ENCODE results near the gene CEBPB.

Gene CEBPB

GRCh38 chr20:50220894-50221365 lies 30.3 kb downstream of the CEBPB start:
- Mint-ChIP-seq H3K4me3 (no peak overlapping the region), H3K4me1 (peaks cover 53% of the 10 kb centered on the region), H3K27me3 (ENCODE audit: low read depth, poor library complexity) (peaks cover 6% of the 10 kb centered on the region), H3K36me3 (ENCODE audit: low read depth) (no peaks in the 10 kb centered on the region), H3K27ac (no peak overlapping the region), H3K9me3 (no peaks in the 10 kb centered on the region)
- TF ChIP-seq, protein P1, sequence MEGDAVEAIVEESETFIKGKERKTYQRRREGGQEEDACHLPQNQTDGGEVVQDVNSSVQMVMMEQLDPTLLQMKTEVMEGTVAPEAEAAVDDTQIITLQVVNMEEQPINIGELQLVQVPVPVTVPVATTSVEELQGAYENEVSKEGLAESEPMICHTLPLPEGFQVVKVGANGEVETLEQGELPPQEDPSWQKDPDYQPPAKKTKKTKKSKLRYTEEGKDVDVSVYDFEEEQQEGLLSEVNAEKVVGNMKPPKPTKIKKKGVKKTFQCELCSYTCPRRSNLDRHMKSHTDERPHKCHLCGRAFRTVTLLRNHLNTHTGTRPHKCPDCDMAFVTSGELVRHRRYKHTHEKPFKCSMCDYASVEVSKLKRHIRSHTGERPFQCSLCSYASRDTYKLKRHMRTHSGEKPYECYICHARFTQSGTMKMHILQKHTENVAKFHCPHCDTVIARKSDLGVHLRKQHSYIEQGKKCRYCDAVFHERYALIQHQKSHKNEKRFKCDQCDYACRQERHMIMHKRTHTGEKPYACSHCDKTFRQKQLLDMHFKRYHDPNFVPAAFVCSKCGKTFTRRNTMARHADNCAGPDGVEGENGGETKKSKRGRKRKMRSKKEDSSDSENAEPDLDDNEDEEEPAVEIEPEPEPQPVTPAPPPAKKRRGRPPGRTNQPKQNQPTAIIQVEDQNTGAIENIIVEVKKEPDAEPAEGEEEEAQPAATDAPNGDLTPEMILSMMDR (IDR thresholded peaks at IDR 0.05) = no peak
- DNase-seq = no peak

GRCh38 chr20:50221501-50222308 lies 31.1 kb downstream of the CEBPB start:
- H3K4me3 Mint-ChIP-seq = no peak overlapping the region
- peak overlapping the region; percentile 12 for H3K27ac Mint-ChIP-seq
- H3K36me3 Mint-ChIP-seq (ENCODE audit: low read depth) = no peaks in the 10 kb centered on the region
- H3K4me1 Mint-ChIP-seq = peaks cover 47% of the 10 kb centered on the region
- H3K27me3 Mint-ChIP-seq (ENCODE audit: low read depth, poor library complexity) = peaks cover 6% of the 10 kb centered on the region
- DNase-seq = peak; percentile 25
- TF ChIP-seq, protein P1 (IDR thresholded peaks at IDR 0.05) = no peak
- no peaks in the 10 kb centered on the region for H3K9me3 Mint-ChIP-seq

DNA sequence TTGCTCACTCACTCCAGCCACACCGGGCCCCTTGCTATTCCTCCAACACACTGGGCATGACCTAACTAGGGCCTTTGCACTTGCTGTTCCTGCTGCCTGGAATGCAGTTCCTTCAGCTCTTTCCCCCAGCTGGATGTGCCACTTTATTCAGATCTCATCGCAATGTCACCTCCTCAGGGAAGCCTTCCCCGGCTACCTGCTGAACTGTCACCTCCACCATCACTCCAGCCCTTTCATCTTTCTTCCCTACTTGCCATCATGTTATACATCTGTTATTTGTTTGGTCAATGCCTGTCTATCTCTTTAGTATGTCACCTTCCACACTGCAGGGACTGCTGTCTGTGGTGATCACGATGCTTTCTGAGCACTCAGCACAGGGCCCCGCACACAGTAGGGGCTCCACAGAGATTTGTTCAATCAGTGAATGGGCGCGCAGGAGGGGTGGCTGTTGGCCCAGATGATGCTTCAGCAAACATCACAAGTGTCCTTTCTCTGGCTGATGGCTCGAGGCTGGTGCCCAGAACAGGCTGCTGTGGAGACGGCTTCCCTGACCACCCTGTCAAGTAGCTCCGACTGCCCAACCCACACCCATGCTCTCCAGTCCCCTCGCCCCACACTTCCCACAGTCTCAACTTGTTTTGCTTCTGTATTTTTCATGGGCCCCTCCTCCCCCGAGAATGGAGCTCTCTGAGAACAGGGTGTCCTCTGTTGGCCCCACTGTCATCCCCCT lies 31.8 kb downstream of the CEBPB start:
- Mint-ChIP-seq H3K36me3 (ENCODE audit: low read depth) (no peaks in the 10 kb centered on the region), H3K27me3 (ENCODE audit: low read depth, poor library complexity) (peaks cover 6% of the 10 kb centered on the region), H3K4me3 (peak overlapping the region; percentile 2), H3K4me1 (peaks cover 40% of the 10 kb centered on the region), H3K27ac (no peak overlapping the region), H3K9me3 (no peaks in the 10 kb centered on the region)
- TF ChIP-seq, protein P1 (IDR thresholded peaks at IDR 0.05) = no peak
- DNase-seq = no peak

- no peaks in the 10 kb centered on the region for H3K9me3 Mint-ChIP-seq
- TF ChIP-seq, protein P1 (IDR thresholded peaks at IDR 0.05) = no peak
- peaks cover 6% of the 10 kb centered on the region for H3K27me3 Mint-ChIP-seq (ENCODE audit: low read depth, poor library complexity)
- peaks cover 32% of the 10 kb centered on the region for H3K4me1 Mint-ChIP-seq
- DNase-seq = no peak
- no peaks in the 10 kb centered on the region for H3K36me3 Mint-ChIP-seq (ENCODE audit: low read depth)
- H3K27ac Mint-ChIP-seq = no peak overlapping the region
- no peak overlapping the region for H3K4me3 Mint-ChIP-seq
Measured at GRCh38 chr20:50223039-50224005, 32.7 kb downstream of the CEBPB start.

- Mint-ChIP-seq H3K4me1 (peaks cover 25% of the 10 kb centered on the region), H3K27ac (no peak overlapping the region), H3K9me3 (no peaks in the 10 kb centered on the region), H3K36me3 (ENCODE audit: low read depth) (no peaks in the 10 kb centered on the region), H3K4me3 (no peak overlapping the region), H3K27me3 (ENCODE audit: low read depth, poor library complexity) (peaks cover 6% of the 10 kb centered on the region)
- TF ChIP-seq, protein P1 (IDR thresholded peaks at IDR 0.05) = no peak
- no peak for DNase-seq
Measured at GRCh38 chr20:50224052-50224451, 33.4 kb downstream of the CEBPB start.
